ENCODE data around the gene MED9.

DNA sequence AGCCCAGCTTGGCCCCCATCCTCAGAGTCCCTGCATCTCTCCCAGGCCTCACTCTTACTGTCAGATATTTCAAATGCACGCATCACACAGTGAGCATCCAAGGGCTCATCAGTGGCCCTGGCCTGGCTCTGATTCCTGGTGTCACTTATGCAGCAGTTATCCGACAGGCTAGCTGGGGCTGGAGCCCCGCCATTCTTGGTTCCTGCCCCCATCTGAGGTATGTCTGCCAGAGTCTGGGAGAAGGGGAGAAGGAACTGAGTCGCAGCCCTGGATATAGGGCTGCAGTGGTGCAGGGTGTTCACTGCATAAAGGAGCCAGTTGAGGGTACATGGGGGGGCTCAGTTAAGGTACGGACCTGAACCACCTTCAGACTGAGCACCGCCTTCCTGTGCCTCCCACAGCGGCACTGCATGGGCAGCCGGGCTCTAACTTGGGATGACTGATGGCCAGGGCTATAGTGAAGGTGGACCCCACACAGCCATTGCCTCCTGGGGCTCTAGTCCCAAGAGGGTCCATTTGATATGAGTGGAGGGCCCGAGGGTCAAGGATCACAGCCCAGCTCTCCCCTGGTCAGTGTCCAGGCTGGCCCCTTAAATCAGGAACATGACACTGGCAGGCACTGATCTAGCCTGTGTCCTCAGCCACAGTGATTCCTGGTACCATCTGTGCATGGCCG is 21.2 kb downstream of the MED9 start:
- TF ChIP-seq CTCF (conservative IDR thresholded peaks at IDR 0.05; ENCODE audit: low read depth, low read length): no peak
- no peak for TF ChIP-seq EZH2 (IDR thresholded peaks at IDR 0.05; ENCODE audit: borderline replicate concordance, low read depth, low read length, poor library complexity, severe bottlenecking)
